ENCODE results near the gene CLUH.

The CLUH gene

DNA sequence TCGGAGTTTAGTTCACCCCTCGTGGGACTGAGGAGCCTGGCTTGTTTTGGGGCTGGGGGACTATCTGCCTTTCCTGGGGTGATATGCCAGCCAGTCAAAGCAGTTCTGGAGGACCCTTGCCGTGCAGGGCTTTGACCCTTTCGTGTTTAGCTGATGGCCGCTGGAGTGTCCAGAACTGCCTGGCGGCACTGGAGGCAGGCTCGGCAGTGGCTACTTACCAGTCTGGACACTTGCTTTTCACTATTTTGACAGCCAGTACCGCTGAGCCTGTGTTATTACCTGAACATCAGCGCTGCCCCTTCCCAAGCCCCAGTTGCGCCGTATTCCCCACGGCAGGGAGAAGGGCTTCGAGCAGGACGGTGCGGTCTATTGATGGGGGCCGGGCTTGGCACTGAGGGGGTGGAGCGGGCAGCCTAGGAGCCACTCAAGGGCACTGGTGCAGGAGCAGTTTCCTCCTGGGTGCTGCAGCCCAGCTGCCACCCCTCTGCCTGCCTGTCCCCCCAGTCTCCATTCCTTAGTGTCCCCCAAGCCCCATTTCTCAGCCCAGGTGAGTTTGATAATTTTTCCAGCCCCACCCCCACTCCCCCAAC, 19.3 kb upstream of the CLUH start (continued):
- TF ChIP-seq, protein P1, sequence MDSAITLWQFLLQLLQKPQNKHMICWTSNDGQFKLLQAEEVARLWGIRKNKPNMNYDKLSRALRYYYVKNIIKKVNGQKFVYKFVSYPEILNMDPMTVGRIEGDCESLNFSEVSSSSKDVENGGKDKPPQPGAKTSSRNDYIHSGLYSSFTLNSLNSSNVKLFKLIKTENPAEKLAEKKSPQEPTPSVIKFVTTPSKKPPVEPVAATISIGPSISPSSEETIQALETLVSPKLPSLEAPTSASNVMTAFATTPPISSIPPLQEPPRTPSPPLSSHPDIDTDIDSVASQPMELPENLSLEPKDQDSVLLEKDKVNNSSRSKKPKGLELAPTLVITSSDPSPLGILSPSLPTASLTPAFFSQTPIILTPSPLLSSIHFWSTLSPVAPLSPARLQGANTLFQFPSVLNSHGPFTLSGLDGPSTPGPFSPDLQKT (IDR thresholded peaks at IDR 0.05; ENCODE audit: borderline replicate concordance, low read depth, low read length): no peak
- TF ChIP-seq ZNF416 (tag by site-specific recombination; IDR thresholded peaks at IDR 0.05) (no peak), ZNF654 (tag by site-specific recombination; IDR thresholded peaks at IDR 0.05; ENCODE audit: low read depth) (no peak), REST (tag by site-specific recombination; IDR thresholded peaks at IDR 0.05) (no peak), ZBTB1 (tag by site-specific recombination; IDR thresholded peaks at IDR 0.05) (no peak), MZF1 (tag by site-specific recombination; IDR thresholded peaks at IDR 0.05; ENCODE audit: borderline replicate concordance) (no peak), ZNF37A (tag by site-specific recombination; IDR thresholded peaks at IDR 0.05) (no peak)

- H3K4me3 ChIP-seq (ENCODE audit: low read depth, low read length): no peak overlapping the region
- POLR2A ChIA-PET: interaction anchor here (0.6 to 1.3 kb wide), 3 partner anchors 28 to 1032 kb away, joined by 3 to 6 read pairs (median 5); partner anchors contain the start of gene PAFAH1B1
- TF ChIP-seq SETDB1 (IDR thresholded peaks at IDR 0.05; ENCODE audit: insufficient read length, low read length) (no peak), OSR2 (tag by site-specific recombination; IDR thresholded peaks at IDR 0.05) (peak; percentile 34; the same call in 1 of the 2 replicates), ZNF837 (tag by site-specific recombination; IDR thresholded peaks at IDR 0.05) (no peak), ZBTB26 (tag by site-specific recombination; optimal IDR thresholded peaks at IDR 0.05) (peak; percentile 38), ZNF747 (tag by site-specific recombination; IDR thresholded peaks at IDR 0.05) (no peak), ZIC2 (tag by site-specific recombination; IDR thresholded peaks at IDR 0.05) (peak; percentile 51), ZNF510 (tag by site-specific recombination; IDR thresholded peaks at IDR 0.05; ENCODE audit: insufficient replicate concordance) (no peak), ZFP37 (tag by site-specific recombination; IDR thresholded peaks at IDR 0.05) (no peak), ZNF600 (tag by site-specific recombination; IDR thresholded peaks at IDR 0.05) (no peak), ZNF311 (tag by site-specific recombination; IDR thresholded peaks at IDR 0.05; ENCODE audit: borderline replicate concordance) (no peak), GLIS2 (tag by site-specific recombination; IDR thresholded peaks at IDR 0.05) (peak; percentile 78), ZNF561 (tag by site-specific recombination; IDR thresholded peaks at IDR 0.05; ENCODE audit: borderline replicate concordance) (no peak), SALL2 (tag by site-specific recombination; IDR thresholded peaks at IDR 0.05; ENCODE audit: borderline replicate concordance) (no peak), ZNF701 (tag by site-specific recombination; IDR thresholded peaks at IDR 0.05) (no peak), ZSCAN23 (tag by site-specific recombination; IDR thresholded peaks at IDR 0.05) (no peak), TRIM28 (IDR thresholded peaks at IDR 0.05; ENCODE audit: borderline replicate concordance, low read length) (no peak), SCRT1 (tag by site-specific recombination; IDR thresholded peaks at IDR 0.05; ENCODE audit: borderline replicate concordance) (no peak), ZNF585B (tag by site-specific recombination; IDR thresholded peaks at IDR 0.05) (no peak), ZNF23 (tag by site-specific recombination; IDR thresholded peaks at IDR 0.05; ENCODE audit: borderline replicate concordance) (no peak), ZNF184 (tag by site-specific recombination; IDR thresholded peaks at IDR 0.05) (no peak), ZNF341 (tag by site-specific recombination; IDR thresholded peaks at IDR 0.05; ENCODE audit: low read depth) (peak; percentile 66)
- TF ChIP-seq, protein P2, sequence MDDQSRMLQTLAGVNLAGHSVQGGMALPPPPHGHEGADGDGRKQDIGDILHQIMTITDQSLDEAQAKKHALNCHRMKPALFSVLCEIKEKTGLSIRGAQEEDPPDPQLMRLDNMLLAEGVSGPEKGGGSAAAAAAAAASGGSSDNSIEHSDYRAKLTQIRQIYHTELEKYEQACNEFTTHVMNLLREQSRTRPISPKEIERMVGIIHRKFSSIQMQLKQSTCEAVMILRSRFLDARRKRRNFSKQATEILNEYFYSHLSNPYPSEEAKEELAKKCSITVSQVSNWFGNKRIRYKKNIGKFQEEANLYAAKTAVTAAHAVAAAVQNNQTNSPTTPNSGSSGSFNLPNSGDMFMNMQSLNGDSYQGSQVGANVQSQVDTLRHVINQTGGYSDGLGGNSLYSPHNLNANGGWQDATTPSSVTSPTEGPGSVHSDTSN (CRISPR knock-in tag; IDR thresholded peaks at IDR 0.05): peak; percentile 84; the same call in 1 of the 2 replicates
- TF ChIP-seq, protein P3, sequence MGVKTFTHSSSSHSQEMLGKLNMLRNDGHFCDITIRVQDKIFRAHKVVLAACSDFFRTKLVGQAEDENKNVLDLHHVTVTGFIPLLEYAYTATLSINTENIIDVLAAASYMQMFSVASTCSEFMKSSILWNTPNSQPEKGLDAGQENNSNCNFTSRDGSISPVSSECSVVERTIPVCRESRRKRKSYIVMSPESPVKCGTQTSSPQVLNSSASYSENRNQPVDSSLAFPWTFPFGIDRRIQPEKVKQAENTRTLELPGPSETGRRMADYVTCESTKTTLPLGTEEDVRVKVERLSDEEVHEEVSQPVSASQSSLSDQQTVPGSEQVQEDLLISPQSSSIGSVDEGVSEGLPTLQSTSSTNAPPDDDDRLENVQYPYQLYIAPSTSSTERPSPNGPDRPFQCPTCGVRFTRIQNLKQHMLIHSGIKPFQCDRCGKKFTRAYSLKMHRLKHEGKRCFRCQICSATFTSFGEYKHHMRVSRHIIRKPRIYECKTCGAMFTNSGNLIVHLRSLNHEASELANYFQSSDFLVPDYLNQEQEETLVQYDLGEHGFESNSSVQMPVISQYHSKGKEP (tag by site-specific recombination; IDR thresholded peaks at IDR 0.05): peak; percentile 59
Measured at GRCh38 chr17:2724784-2725164, 13.2 kb upstream of the CLUH start.

More at GRCh38 chr17:2724784-2725164, 13.2 kb upstream of the CLUH start:
- no peaks in the 10 kb centered on the region for H3K36me3 ChIP-seq (ENCODE audit: control insufficient read depth in 2 of 2, insufficient read depth in 1 of 2, low read length in 2 of 2)
- H3K9me3 ChIP-seq (ENCODE audit: control insufficient read depth, insufficient read depth, low read depth, low read length): no peaks in the 10 kb centered on the region
- CTCF ChIA-PET: interaction anchor here (0.6 to 1.4 kb wide), 5 partner anchors 11 to 342 kb away, joined by 3 to 4 read pairs (median 3); no protein-coding TSS in a partner anchor
- no peak overlapping the region for H3K27ac ChIP-seq (ENCODE audit: extremely low read depth, low read depth, low read length)
- no peaks in the 10 kb centered on the region for H3K4me1 ChIP-seq (ENCODE audit: control insufficient read depth, insufficient read depth, low read length)
